Measurements from ENCODE around the gene GSTA4. TPM values are rescaled to one million over a fixed set of nuclear protein-coding genes. Genes with fewer than 3 reads are reported as not detected.

The GSTA4 gene
- total RNA-seq, 1 experiment from 2014 or later: 20.9 TPM

GRCh38 chr6:53011979-53012378, 16.9 kb upstream of the GSTA4 start:
- Histone ChIP-seq H3K27me3 (ENCODE audit: low read length) (no peaks in the 10 kb centered on the region), H3F3A (ENCODE audit: low read length, unreplicated experiment) (no peaks in the 10 kb centered on the region), H3K9me3 (ENCODE audit: low read length) (no peaks in the 10 kb centered on the region), H3K4me1 (ENCODE audit: insufficient read depth, low read length) (peaks cover 18% of the 10 kb centered on the region), H3K9me2 (replicated peaks; ENCODE audit: low read length) (no peaks in the 10 kb centered on the region), H3K4me2 (ENCODE audit: low read length) (peak overlapping the region; percentile 19; the same call in 1 of the 2 replicates), H4K20me1 (ENCODE audit: low read length) (no peaks in the 10 kb centered on the region), H2AFZ (ENCODE audit: low read length) (no peak overlapping the region), H3K79me2 (ENCODE audit: low read length) (no peaks in the 10 kb centered on the region), H3K4me3 (ENCODE audit: low read length) (no peak overlapping the region), H3K9ac (ENCODE audit: low read length) (no peak overlapping the region), H3K27ac (ENCODE audit: low read length) (no peak overlapping the region), H3K36me3 (ENCODE audit: low read depth, low read length) (peaks cover 16% of the 10 kb centered on the region)
- BruUV-seq (replicated peaks): no TSS peak
- intact Hi-C loops (cut with micrococcal nuclease): no loop called here
- peak; percentile 58 for ATAC-seq
- TF ChIP-seq EZH2 (IDR thresholded peaks at IDR 0.05; ENCODE audit: low read length, unreplicated experiment): no peak
- no peak for TF ChIP-seq CTCF (conservative IDR thresholded peaks at IDR 0.05; ENCODE audit: low read depth, low read length)
- TF ChIP-seq EZH2phosphoT487 (IDR thresholded peaks at IDR 0.05; ENCODE audit: borderline replicate concordance, low read length): no peak
- ChIA-PET CTCF (no interaction called here), POLR2A (ENCODE audit: unreplicated experiment) (no interaction called here)
- peak; percentile 87 for DNase-seq

- Histone ChIP-seq H3K4me2 (ENCODE audit: low read length) (no peak overlapping the region), H3K9ac (ENCODE audit: low read length) (no peak overlapping the region), H3K36me3 (ENCODE audit: low read depth, low read length) (peaks cover 13% of the 10 kb centered on the region), H2AFZ (ENCODE audit: low read length) (no peak overlapping the region), H3K9me3 (ENCODE audit: low read length) (no peaks in the 10 kb centered on the region), H3K9me2 (replicated peaks; ENCODE audit: low read length) (no peaks in the 10 kb centered on the region), H3K79me2 (ENCODE audit: low read length) (no peaks in the 10 kb centered on the region), H3K4me3 (ENCODE audit: low read length) (no peak overlapping the region), H3F3A (ENCODE audit: low read length, unreplicated experiment) (no peaks in the 10 kb centered on the region), H3K4me1 (ENCODE audit: insufficient read depth, low read length) (peaks cover 18% of the 10 kb centered on the region), H3K27ac (ENCODE audit: low read length) (no peak overlapping the region), H4K20me1 (ENCODE audit: low read length) (no peaks in the 10 kb centered on the region), H3K27me3 (ENCODE audit: low read length) (no peaks in the 10 kb centered on the region)
- DNase-seq (no peak), ATAC-seq (no peak)
- ChIA-PET CTCF (no interaction called here), POLR2A (ENCODE audit: unreplicated experiment) (no interaction called here)
- TF ChIP-seq EZH2 (IDR thresholded peaks at IDR 0.05; ENCODE audit: low read length, unreplicated experiment): no peak
- intact Hi-C loops (cut with micrococcal nuclease): no loop called here
- no TSS peak for BruUV-seq (replicated peaks)
Measured at GRCh38 chr6:53010504-53010903, 15.4 kb upstream of the GSTA4 start.

- intact Hi-C loops (cut with micrococcal nuclease): no loop called here
- no peak overlapping the region for H3K9ac ChIP-seq (ENCODE audit: low read length)
- H2AFZ ChIP-seq (ENCODE audit: low read length): no peak overlapping the region
- no peaks in the 10 kb centered on the region for H4K20me1 ChIP-seq (ENCODE audit: low read length)
- H3K9me2 ChIP-seq (replicated peaks; ENCODE audit: low read length): no peaks in the 10 kb centered on the region
- ATAC-seq: no peak
- peaks cover 18% of the 10 kb centered on the region for H3K4me1 ChIP-seq (ENCODE audit: insufficient read depth, low read length)
- no peaks in the 10 kb centered on the region for H3K79me2 ChIP-seq (ENCODE audit: low read length)
- no peak overlapping the region for H3K4me2 ChIP-seq (ENCODE audit: low read length)
- no peak for DNase-seq
- H3K27ac ChIP-seq (ENCODE audit: low read length): no peak overlapping the region
- no peaks in the 10 kb centered on the region for H3K9me3 ChIP-seq (ENCODE audit: low read length)
- H3K27me3 ChIP-seq (ENCODE audit: low read length): no peaks in the 10 kb centered on the region
- no TSS peak for BruUV-seq (replicated peaks)
- no peak overlapping the region for H3K4me3 ChIP-seq (ENCODE audit: low read length)
- POLR2A ChIA-PET (ENCODE audit: unreplicated experiment): no interaction called here
- TF ChIP-seq EZH2phosphoT487 (IDR thresholded peaks at IDR 0.05; ENCODE audit: borderline replicate concordance, low read length): no peak
- no peak for TF ChIP-seq EZH2 (IDR thresholded peaks at IDR 0.05; ENCODE audit: low read length, unreplicated experiment)
- no peak for TF ChIP-seq CTCF (conservative IDR thresholded peaks at IDR 0.05; ENCODE audit: low read depth, low read length)
- peaks cover 14% of the 10 kb centered on the region for H3K36me3 ChIP-seq (ENCODE audit: low read depth, low read length)
- H3F3A ChIP-seq (ENCODE audit: low read length, unreplicated experiment): no peaks in the 10 kb centered on the region
- CTCF ChIA-PET: no interaction called here
Measured at GRCh38 chr6:53009511-53009910, 14.4 kb upstream of the GSTA4 start.
